GM12874 (cell line): ENCODE results near the gene INHBE.

Source experiments
- TF ChIP-seq, protein P1 (sequence below): IDR thresholded peaks from 2 replicates; pipeline ENCODE4 v1.5.1; 2011; ENCODE audit warnings: low read depth, mild to moderate bottlenecking, control low read depth, low read length, moderate library complexity; ENCODE audit not compliant: insufficient read depth

INHBE gene

DNA sequence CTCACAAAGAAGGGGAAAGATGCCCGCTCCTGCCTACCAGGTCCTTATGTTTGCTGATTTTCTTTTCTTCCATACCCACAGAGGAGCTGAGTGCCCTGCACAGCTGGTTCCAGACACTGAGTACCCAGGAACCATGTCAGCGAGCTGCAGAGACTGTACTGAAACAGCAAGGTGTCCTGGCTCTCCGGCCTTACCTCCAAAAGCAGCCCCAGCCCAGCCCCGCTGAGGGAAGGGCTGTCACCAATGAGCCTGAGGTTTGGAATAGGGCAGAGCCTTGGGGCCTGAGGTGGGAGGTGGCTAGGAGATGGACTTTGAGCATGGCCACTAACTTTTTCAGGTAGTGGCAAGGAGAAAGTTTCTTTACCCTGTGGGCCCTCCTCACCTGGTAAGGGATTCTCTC, 35.0 kb downstream of the INHBE start:
- TF ChIP-seq, protein P1, sequence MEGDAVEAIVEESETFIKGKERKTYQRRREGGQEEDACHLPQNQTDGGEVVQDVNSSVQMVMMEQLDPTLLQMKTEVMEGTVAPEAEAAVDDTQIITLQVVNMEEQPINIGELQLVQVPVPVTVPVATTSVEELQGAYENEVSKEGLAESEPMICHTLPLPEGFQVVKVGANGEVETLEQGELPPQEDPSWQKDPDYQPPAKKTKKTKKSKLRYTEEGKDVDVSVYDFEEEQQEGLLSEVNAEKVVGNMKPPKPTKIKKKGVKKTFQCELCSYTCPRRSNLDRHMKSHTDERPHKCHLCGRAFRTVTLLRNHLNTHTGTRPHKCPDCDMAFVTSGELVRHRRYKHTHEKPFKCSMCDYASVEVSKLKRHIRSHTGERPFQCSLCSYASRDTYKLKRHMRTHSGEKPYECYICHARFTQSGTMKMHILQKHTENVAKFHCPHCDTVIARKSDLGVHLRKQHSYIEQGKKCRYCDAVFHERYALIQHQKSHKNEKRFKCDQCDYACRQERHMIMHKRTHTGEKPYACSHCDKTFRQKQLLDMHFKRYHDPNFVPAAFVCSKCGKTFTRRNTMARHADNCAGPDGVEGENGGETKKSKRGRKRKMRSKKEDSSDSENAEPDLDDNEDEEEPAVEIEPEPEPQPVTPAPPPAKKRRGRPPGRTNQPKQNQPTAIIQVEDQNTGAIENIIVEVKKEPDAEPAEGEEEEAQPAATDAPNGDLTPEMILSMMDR: no peak

DNA sequence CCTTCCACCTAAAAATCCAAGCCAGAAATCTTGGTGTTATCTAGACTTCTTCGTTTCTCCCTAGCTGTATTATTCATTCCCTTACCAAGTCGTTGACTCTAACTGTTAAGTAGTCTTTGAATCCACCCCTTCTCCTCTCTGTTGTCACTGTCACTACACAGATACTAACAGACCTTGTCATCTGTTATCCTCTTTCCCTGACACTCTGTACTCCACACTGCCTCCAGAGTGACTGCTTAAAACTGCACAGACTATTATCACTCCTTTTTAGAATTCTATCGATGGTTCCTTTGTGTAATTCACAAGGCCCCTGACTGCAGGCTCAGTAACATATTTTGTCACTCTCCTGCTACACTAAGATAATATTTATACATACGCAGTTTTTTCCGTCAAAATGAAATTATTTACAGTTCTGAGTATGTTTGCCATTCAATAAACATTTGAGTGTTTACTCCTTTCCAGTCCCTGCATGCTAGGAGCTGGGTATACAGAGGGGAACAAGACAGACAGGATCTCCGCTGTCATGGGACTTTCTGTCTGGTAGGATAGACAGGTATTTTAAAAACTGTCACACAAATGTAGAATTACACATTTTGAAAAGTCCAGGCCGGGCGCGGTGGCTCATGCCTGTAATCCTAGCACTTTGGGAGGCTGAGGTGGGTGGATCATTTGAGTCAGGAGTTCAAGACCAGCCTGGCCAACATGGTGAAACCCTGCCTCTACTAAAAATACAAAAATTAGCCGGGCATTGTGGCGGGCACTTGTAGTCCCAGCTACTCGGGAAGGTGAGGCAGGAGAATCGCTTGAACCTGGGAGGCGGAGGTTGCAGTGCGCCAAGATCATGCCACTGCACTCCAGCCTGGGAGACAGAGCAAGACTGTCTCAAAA, 36.5 kb downstream of the INHBE start:
- TF ChIP-seq, protein P1: peak; percentile 22; the same call in 1 of the 2 replicates

DNA sequence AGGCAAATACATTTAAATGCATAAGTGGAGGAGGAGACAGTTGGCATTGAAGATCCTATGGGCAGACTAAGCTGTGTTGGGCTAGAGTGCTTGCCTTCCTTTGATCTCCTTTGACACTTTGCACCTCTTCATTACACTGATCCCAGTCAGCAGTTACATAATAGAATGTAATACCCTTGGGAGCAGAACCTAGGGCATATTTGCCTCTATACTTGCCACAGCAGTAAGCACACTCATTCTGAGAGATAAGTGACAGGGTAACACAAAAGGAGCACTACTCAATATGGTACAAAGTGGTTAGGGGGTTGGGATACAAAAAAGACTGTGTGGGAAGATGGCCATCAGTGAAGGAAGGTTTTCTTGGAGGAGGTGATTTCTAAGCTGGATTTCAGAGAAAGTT, 41.7 kb downstream of the INHBE start:
- TF ChIP-seq, protein P1: no peak

DNA sequence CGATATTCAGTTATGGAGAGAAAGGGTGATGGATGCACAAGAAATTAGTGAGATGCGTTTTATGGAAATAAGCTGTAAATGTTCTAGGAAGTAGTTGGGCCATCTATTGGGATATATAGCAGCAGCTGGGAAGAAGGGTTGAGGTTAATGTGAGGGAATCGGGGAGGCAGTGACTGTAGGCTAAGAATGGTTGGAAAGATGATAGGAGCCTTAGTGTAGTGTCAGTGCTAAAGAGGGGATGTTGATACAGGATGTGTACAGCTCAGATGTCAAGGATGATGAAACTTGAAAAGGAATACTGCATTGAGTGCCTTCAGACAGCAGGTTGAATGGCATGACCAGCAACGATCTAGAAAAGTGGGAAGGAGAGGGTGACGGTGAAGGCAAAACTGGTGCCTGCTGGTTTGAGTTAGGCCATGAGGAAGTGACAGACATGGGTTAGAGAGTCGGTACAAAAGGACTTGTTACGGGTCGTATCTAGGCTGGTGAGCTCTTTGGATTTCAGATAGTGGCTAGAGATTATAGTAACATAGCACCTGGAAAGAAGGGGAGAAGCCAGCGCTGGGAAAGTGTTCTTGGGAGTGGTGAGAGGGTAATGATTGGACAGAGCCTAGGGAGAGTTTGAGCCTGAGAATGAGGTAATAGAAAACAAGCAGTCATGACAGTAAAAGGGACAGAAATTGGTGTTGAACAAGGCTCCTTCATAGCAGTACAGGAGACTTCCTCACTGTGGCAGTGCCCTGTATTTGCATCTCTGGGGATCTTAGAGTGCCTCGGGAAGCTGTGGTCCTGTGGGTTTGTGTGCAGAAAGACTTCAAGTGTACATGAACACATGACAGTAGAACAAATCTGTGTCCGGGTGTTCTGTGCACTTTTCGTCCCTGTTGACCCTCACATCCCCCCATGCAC, 42.4 kb downstream of the INHBE start:
- TF ChIP-seq, protein P1: no peak

DNA sequence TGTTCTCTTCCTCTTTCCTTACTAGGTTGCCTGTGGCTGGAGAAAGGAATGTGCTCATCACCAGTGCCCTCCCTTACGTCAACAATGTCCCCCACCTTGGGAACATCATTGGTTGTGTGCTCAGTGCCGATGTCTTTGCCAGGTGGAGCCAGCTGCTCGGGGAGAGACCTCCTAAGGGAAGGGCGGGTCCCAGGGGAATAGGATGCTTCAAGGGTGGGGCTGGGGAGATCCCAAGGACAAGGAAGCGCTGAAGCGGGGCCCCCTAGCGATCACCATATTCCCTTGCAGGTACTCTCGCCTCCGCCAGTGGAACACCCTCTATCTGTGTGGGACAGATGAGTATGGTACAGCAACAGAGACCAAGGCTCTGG, 43.0 kb downstream of the INHBE start:
- TF ChIP-seq, protein P1: no peak

DNA sequence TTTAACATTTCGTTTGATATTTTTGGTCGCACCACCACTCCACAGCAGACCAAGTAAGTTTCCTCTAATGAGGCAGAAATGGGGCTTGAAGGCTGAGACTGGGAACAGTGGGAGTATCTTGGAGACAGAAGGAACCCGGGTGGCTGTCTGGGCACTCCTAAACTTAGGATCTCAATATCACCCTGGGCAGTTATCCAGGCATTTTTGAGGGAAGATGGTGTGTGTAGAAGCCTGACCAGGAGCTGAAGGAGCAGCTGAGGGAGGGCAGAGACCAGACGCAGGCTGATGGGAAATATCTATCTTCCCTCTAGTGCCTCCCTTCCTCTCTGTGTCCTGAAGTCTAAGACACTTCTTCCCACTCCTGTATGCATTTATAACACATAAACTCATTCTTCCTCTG, 43.5 kb downstream of the INHBE start:
- TF ChIP-seq, protein P1: no peak

DNA sequence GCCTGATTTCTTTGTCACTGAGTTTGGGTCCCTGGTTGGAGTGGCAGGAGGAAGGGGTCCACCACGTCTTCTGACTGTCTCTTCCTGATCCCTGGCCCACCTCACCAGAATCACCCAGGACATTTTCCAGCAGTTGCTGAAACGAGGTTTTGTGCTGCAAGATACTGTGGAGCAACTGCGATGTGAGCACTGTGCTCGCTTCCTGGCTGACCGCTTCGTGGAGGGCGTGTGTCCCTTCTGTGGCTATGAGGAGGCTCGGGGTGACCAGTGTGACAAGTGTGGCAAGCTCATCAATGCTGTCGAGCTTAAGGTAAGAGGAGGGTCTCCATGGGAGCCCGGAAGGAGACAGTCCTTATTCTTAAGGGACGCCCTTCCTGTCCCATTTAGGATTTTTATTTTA, 45.1 kb downstream of the INHBE start:
- TF ChIP-seq, protein P1: no peak
